GM19240 (cell line): Measurements from ENCODE around the gene SCAI.
"Not testable (repeated sequence)": the region's sequence is repeated elsewhere in the genome, so short reads cannot be mapped to it uniquely, and the experiment has no call there.

Source experiments
- DNase-seq: peaks from one replicate; pipeline ENCODE4 v3.0.0; 2011; ENCODE audit warnings: low spot score; ENCODE audit not compliant: insufficient read length

SCAI gene

GRCh38 chr9:125028041-125028440 is 115.3 kb downstream of the SCAI start:
- no peak for DNase-seq

- no peak for DNase-seq
Observed at GRCh38 chr9:125024917-125025316, 118.4 kb downstream of the SCAI start.

- no peak for DNase-seq
Observed at GRCh38 chr9:125021069-125021468, 122.3 kb downstream of the SCAI start.

GRCh38 chr9:125015655-125016054 is 127.7 kb downstream of the SCAI start:
- DNase-seq, result not testable (repeated sequence)

- DNase-seq, result not testable (repeated sequence)
Observed at GRCh38 chr9:125012013-125012412, 131.3 kb downstream of the SCAI start.

GRCh38 chr9:125008599-125008998 is 134.7 kb downstream of the SCAI start:
- DNase-seq, result no peak

GRCh38 chr9:125003332-125003731 is 140.0 kb downstream of the SCAI start:
- DNase-seq, result no peak

GRCh38 chr9:124983698-124984097 is 159.6 kb downstream of the SCAI start:
- no peak for DNase-seq

- DNase-seq, result no peak
Observed at GRCh38 chr9:124980431-124980830, 162.9 kb downstream of the SCAI start.

- no peak for DNase-seq
Observed at GRCh38 chr9:124975131-124975530, 168.2 kb downstream of the SCAI start.

GRCh38 chr9:124973807-124974206 is 169.5 kb downstream of the SCAI start:
- no peak for DNase-seq

GRCh38 chr9:124972241-124972770 is 171.0 kb downstream of the SCAI start:
- DNase-seq, result no peak

- no peak for DNase-seq
Observed at GRCh38 chr9:124969401-124969800, 173.9 kb downstream of the SCAI start.

- DNase-seq, result no peak
Observed at GRCh38 chr9:124968238-124968637, 175.1 kb downstream of the SCAI start.

- DNase-seq, result not testable (repeated sequence)
Observed at GRCh38 chr9:124965775-124966568, 177.4 kb downstream of the SCAI start.

- no peak for DNase-seq
Observed at GRCh38 chr9:124964604-124965003, 178.7 kb downstream of the SCAI start.

GRCh38 chr9:124964056-124964455 is 179.3 kb downstream of the SCAI start:
- no peak for DNase-seq

GRCh38 chr9:124960409-124960752 is 182.9 kb downstream of the SCAI start:
- no peak for DNase-seq

GRCh38 chr9:124959671-124960408 is 183.5 kb downstream of the SCAI start:
- DNase-seq, result not testable (repeated sequence)

- no peak for DNase-seq
Observed at GRCh38 chr9:124954255-124954654, 189.1 kb downstream of the SCAI start.

- DNase-seq, result no peak
Observed at GRCh38 chr9:124950050-124950718, 193.1 kb downstream of the SCAI start.

- DNase-seq, result no peak
Observed at GRCh38 chr9:124949387-124949786, 193.9 kb downstream of the SCAI start.
